PC-9 (cell line): Measurements from ENCODE around the gene SLC26A5. TPM values are rescaled to one million over a fixed set of nuclear protein-coding genes. Genes with fewer than 3 reads are reported as not detected.

Experiments
- BruUV-seq: library from RNA; stranded (reverse); fragments of 400-500 nt; replicated peaks from 2 replicates; lab custom pipeline; 2021; lab: Mats Ljungman, UMichigan
- CTCF ChIA-PET: fragments of 300-600 bp; sonication (Branson Sonifier 250); formaldehyde crosslinking; loops from one replicate; lab custom pipeline; 2022; ENCODE audit warnings: antibody characterized with exemption; lab: Charles Lee
- POLR2A ChIA-PET: fragments of 300-600 bp; sonication (Branson Sonifier 250); formaldehyde crosslinking; loops from one replicate; lab custom pipeline; 2022; ENCODE audit warnings: antibody characterized with exemption; ENCODE audit not compliant: unreplicated experiment; lab: Charles Lee
- DNase-seq, 2 experiments: peaks; one replicate each; pipeline versions ENCODE4 v3.0.0 to v3.0.0-alpha.2; 2015 to 2022; ENCODE audit warnings: mixed read lengths in 1 of 2
- H2AFZ ChIP-seq: fragments of 200-600 bp; sonication (generic); 2 replicates; pipeline ENCODE4 v1.8.1; 2017; ENCODE audit warnings: antibody characterized with exemption
- H3F3A ChIP-seq: fragments of 200-600 bp; sonication (generic); 2 replicates; pipeline ENCODE4 v1.8.1; 2017; ENCODE audit warnings: antibody characterized with exemption, mild to moderate bottlenecking, low read depth; ENCODE audit not compliant: insufficient read depth
- H3K27ac ChIP-seq: fragments of 200-600 bp; sonication (generic); 2 replicates; pipeline ENCODE4 v1.6.1; 2016; ENCODE audit warnings: mixed run types
- H3K27me3 ChIP-seq: fragments of 200-600 bp; sonication (generic); 2 replicates; pipeline ENCODE4 v1.6.1; 2016; ENCODE audit warnings: low read depth, mixed run types; ENCODE audit not compliant: insufficient read depth
- H3K36me3 ChIP-seq: fragments of 200-600 bp; sonication (generic); 2 replicates; pipeline ENCODE4 v1.6.1; 2016; ENCODE audit warnings: low read depth, mixed run types
- H3K4me1 ChIP-seq: fragments of 200-600 bp; sonication (generic); replicated peaks from 2 replicates; pipeline ENCODE4 v1.6.1; 2016; ENCODE audit warnings: mixed run types; ENCODE audit not compliant: insufficient read depth
- H3K4me2 ChIP-seq: fragments of 200-600 bp; sonication (generic); 2 replicates; pipeline ENCODE4 v1.6.1; 2017; ENCODE audit warnings: mixed run types
- H3K4me3 ChIP-seq: fragments of 200-600 bp; sonication (generic); 2 replicates; pipeline ENCODE4 v1.6.1; 2016; ENCODE audit warnings: mixed run types
- H3K79me2 ChIP-seq: fragments of 200-600 bp; sonication (generic); 2 replicates; pipeline ENCODE4 v1.6.1; 2017; ENCODE audit warnings: low read depth, mixed run types
- H3K9me2 ChIP-seq: fragments of 200-600 bp; sonication (generic); 2 replicates; pipeline ENCODE4 v1.8.1; 2017; ENCODE audit warnings: mild to moderate bottlenecking; ENCODE audit not compliant: insufficient read depth
- H3K9me3 ChIP-seq: fragments of 200-600 bp; sonication (generic); 2 replicates; pipeline ENCODE4 v1.8.1; 2016; ENCODE audit warnings: low read depth; ENCODE audit not compliant: insufficient read depth
- H4K20me1 ChIP-seq: fragments of 200-600 bp; sonication (generic); 2 replicates; pipeline ENCODE4 v1.8.1; 2017; ENCODE audit not compliant: insufficient read depth
- CTCF ChIP-seq: fragments of 200-600 bp; sonication (generic); conservative IDR thresholded peaks from 2 replicates; pipeline ENCODE4 v1.6.1; 2017; ENCODE audit warnings: mixed run types, antibody characterized with exemption, mild to moderate bottlenecking, moderate library complexity
- EZH2 ChIP-seq: fragments of 200-600 bp; sonication (generic); IDR thresholded peaks from 2 replicates; pipeline ENCODE4 v1.8.0; 2017; ENCODE audit warnings: antibody characterized with exemption, low read depth
- intact Hi-C: fragments of 100-400 bp; cut with micrococcal nuclease; formaldehyde crosslinking; loops from one replicate; pipeline ENCODE4 v1.10.0; 2022; ENCODE audit not compliant: unreplicated experiment
- total RNA-seq: library from RNA; stranded (reverse); gene quantifications from 2 replicates; pipeline ENCODE4 v1.2.3, GENCODE V29; 2021

Gene SLC26A5
- total RNA-seq, 1 experiment from 2014 or later = not detected

GRCh38 chr7:103343332-103343731 is 102.7 kb downstream of the SLC26A5 start:
- ChIA-PET CTCF (interaction anchor here (0.6 kb wide), 1 partner anchor 9 kb away, joined by 9 read pairs; no protein-coding TSS in a partner anchor), POLR2A (interaction anchor here (0.7 kb wide), 1 partner anchor 287 kb away, joined by 7 read pairs; no protein-coding TSS in a partner anchor)
- peaks cover 25% of the 10 kb centered on the region for H3K4me1 ChIP-seq
- no peak for DNase-seq
- no peaks in the 10 kb centered on the region for H3K9me3 ChIP-seq
- peaks cover 11% of the 10 kb centered on the region for H4K20me1 ChIP-seq
- TF ChIP-seq EZH2 (no peak), CTCF (no peak)
- H2AFZ ChIP-seq = peak overlapping the region; percentile 97; the same call in 1 of the 2 replicates
- H3K79me2 ChIP-seq = peaks cover 77% of the 10 kb centered on the region
- peak overlapping the region; percentile 76 for H3K27ac ChIP-seq
- no peaks in the 10 kb centered on the region for H3K9me2 ChIP-seq
- peak overlapping the region; percentile 95 for H3K4me3 ChIP-seq
- peaks cover 28% of the 10 kb centered on the region for H3K36me3 ChIP-seq
- peak overlapping the region; percentile 98 for H3K4me2 ChIP-seq
- BruUV-seq = no TSS peak
- no peaks in the 10 kb centered on the region for H3K27me3 ChIP-seq
- H3F3A ChIP-seq = peaks cover 4% of the 10 kb centered on the region
- intact Hi-C loops = no loop called here

GRCh38 chr7:103341466-103341865 is 104.5 kb downstream of the SLC26A5 start:
- peaks cover 17% of the 10 kb centered on the region for H3K4me1 ChIP-seq
- ChIA-PET POLR2A (no interaction called here), CTCF (no interaction called here)
- no peak for TF ChIP-seq CTCF
- TF ChIP-seq EZH2 = no peak
- H3K4me2 ChIP-seq = no peak overlapping the region
- H3K9me2 ChIP-seq = no peaks in the 10 kb centered on the region
- peaks cover 43% of the 10 kb centered on the region for H3K36me3 ChIP-seq
- H4K20me1 ChIP-seq = peaks cover 13% of the 10 kb centered on the region
- no peak overlapping the region for H2AFZ ChIP-seq
- H3K9me3 ChIP-seq = no peaks in the 10 kb centered on the region
- no peak overlapping the region for H3K27ac ChIP-seq
- no peak overlapping the region for H3K4me3 ChIP-seq
- H3K79me2 ChIP-seq = peaks cover 77% of the 10 kb centered on the region
- intact Hi-C loops = no loop called here
- H3K27me3 ChIP-seq = no peaks in the 10 kb centered on the region
- DNase-seq = no peak
- H3F3A ChIP-seq = no peaks in the 10 kb centered on the region; the same call in 1 of the 2 replicates
- no TSS peak for BruUV-seq

- no peaks in the 10 kb centered on the region for H3K9me2 ChIP-seq
- BruUV-seq = no TSS peak
- CTCF ChIA-PET = no interaction called here
- no peak for TF ChIP-seq EZH2
- no peak for TF ChIP-seq CTCF
- POLR2A ChIA-PET = no interaction called here
- H3F3A ChIP-seq = no peaks in the 10 kb centered on the region; the same call in 1 of the 2 replicates
- H4K20me1 ChIP-seq = peaks cover 29% of the 10 kb centered on the region
- no peaks in the 10 kb centered on the region for H3K27me3 ChIP-seq
- intact Hi-C loops = no loop called here
- H2AFZ ChIP-seq = no peak overlapping the region
- H3K4me2 ChIP-seq = no peak overlapping the region
- H3K9me3 ChIP-seq = no peaks in the 10 kb centered on the region
- no peak overlapping the region for H3K27ac ChIP-seq
- H3K36me3 ChIP-seq = peaks cover 62% of the 10 kb centered on the region
- no peak for DNase-seq
- H3K4me3 ChIP-seq = no peak overlapping the region
- H3K4me1 ChIP-seq = peaks cover 10% of the 10 kb centered on the region
- peaks cover 69% of the 10 kb centered on the region for H3K79me2 ChIP-seq
Measured at GRCh38 chr7:103338864-103339263, 107.1 kb downstream of the SLC26A5 start.
